Activated naive CD8-positive, alpha-beta T cell treated with anti-CD3 and anti-CD28 coated beads for 36 hours (primary cell): ENCODE measurements around the gene CPNE5. TPM values are rescaled to one million over a fixed set of nuclear protein-coding genes. Genes with fewer than 3 reads are reported as not detected.

Experiments
- DNase-seq: peaks from one replicate; pipeline ENCODE4 v3.0.0; 2021
- H3K27ac Mint-ChIP-seq: one replicate; pipeline ENCODE4 v1.8.0; 2022; ENCODE audit warnings: mild to moderate bottlenecking, moderate library complexity, mixed read lengths
- H3K27me3 Mint-ChIP-seq: one replicate; pipeline ENCODE4 v1.8.0; 2022; ENCODE audit warnings: mild to moderate bottlenecking, mixed read lengths
- H3K36me3 Mint-ChIP-seq: one replicate; pipeline ENCODE4 v1.8.0; 2021; ENCODE audit warnings: mild to moderate bottlenecking, mixed read lengths
- H3K4me1 Mint-ChIP-seq: one replicate; pipeline ENCODE4 v1.8.0; 2021; ENCODE audit warnings: mixed read lengths
- H3K4me3 Mint-ChIP-seq: one replicate; pipeline ENCODE4 v1.8.0; 2022; ENCODE audit warnings: mild to moderate bottlenecking, moderate library complexity, mixed read lengths
- H3K9me3 Mint-ChIP-seq: one replicate; pipeline ENCODE4 v1.8.0; 2022; ENCODE audit warnings: mixed read lengths
- total RNA-seq, 2 experiments: library from RNA; stranded (reverse); gene quantifications; one replicate each; pipeline ENCODE4 v1.2.3, GENCODE V29; 2021

Gene CPNE5
- total RNA-seq, 2 experiments from 2014 or later, result 0.72 to 1.2 TPM

- Mint-ChIP-seq H3K36me3 (no peaks in the 10 kb centered on the region), H3K4me1 (peaks cover 3% of the 10 kb centered on the region), H3K4me3 (no peak overlapping the region), H3K9me3 (no peaks in the 10 kb centered on the region), H3K27me3 (peaks cover 16% of the 10 kb centered on the region), H3K27ac (no peak overlapping the region)
- DNase-seq, result no peak
These were observed 6.9 kb downstream of the CPNE5 start for GRCh38 chr6:36832313-36832712.

- no peaks in the 10 kb centered on the region for H3K9me3 Mint-ChIP-seq
- H3K4me1 Mint-ChIP-seq, result peaks cover 6% of the 10 kb centered on the region
- H3K27ac Mint-ChIP-seq, result no peak overlapping the region
- peaks cover 11% of the 10 kb centered on the region for H3K27me3 Mint-ChIP-seq
- no peak for DNase-seq
- no peaks in the 10 kb centered on the region for H3K36me3 Mint-ChIP-seq
- H3K4me3 Mint-ChIP-seq, result no peak overlapping the region
These were observed 8.7 kb downstream of the CPNE5 start for GRCh38 chr6:36830577-36830976.

DNA sequence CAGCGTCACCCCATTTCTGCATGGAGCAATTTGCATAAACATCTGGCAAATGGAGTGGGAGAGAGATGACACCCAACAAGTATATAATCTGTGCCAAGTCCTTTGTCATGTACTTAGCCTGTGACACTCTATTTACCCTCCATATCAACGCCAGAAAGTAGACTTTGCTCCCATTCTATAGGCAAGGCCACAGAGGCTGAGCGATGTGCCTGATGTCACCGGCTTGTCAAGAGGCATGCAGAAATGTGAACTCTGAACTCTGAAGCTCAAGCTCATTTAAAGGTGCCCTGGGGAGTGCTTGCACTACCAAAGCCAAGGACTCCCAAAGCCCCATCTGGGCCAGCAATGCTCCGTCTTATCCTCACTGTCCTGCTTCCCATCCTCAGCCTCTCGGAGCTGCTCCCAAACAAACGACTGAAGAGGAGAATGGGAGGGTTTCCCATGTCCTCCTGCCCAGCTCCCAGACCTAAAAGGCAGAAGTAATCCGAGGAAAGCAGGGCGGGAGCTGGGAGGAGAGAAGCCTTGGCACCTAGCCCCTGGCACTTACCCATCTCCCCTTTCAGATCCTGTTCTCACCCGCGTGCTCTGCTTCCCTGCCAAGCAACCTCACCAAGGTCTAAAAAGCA is 9.2 kb downstream of the CPNE5 start:
- no peak overlapping the region for H3K4me3 Mint-ChIP-seq
- no peaks in the 10 kb centered on the region for H3K36me3 Mint-ChIP-seq
- H3K27me3 Mint-ChIP-seq, result peaks cover 11% of the 10 kb centered on the region
- no peaks in the 10 kb centered on the region for H3K9me3 Mint-ChIP-seq
- no peak for DNase-seq
- H3K27ac Mint-ChIP-seq, result no peak overlapping the region
- peaks cover 6% of the 10 kb centered on the region for H3K4me1 Mint-ChIP-seq

GRCh38 chr6:36827261-36828079 is 11.8 kb downstream of the CPNE5 start:
- H3K27me3 Mint-ChIP-seq, result peaks cover 7% of the 10 kb centered on the region
- no peak overlapping the region for H3K27ac Mint-ChIP-seq
- no peaks in the 10 kb centered on the region for H3K9me3 Mint-ChIP-seq
- H3K36me3 Mint-ChIP-seq, result no peaks in the 10 kb centered on the region
- peaks cover 6% of the 10 kb centered on the region for H3K4me1 Mint-ChIP-seq
- DNase-seq, result peak; percentile 40
- no peak overlapping the region for H3K4me3 Mint-ChIP-seq

GRCh38 chr6:36826520-36827227 is 12.6 kb downstream of the CPNE5 start:
- no peaks in the 10 kb centered on the region for H3K36me3 Mint-ChIP-seq
- H3K9me3 Mint-ChIP-seq, result no peaks in the 10 kb centered on the region
- no peak for DNase-seq
- peaks cover 6% of the 10 kb centered on the region for H3K4me1 Mint-ChIP-seq
- H3K27ac Mint-ChIP-seq, result no peak overlapping the region
- H3K4me3 Mint-ChIP-seq, result no peak overlapping the region
- peaks cover 7% of the 10 kb centered on the region for H3K27me3 Mint-ChIP-seq

DNA sequence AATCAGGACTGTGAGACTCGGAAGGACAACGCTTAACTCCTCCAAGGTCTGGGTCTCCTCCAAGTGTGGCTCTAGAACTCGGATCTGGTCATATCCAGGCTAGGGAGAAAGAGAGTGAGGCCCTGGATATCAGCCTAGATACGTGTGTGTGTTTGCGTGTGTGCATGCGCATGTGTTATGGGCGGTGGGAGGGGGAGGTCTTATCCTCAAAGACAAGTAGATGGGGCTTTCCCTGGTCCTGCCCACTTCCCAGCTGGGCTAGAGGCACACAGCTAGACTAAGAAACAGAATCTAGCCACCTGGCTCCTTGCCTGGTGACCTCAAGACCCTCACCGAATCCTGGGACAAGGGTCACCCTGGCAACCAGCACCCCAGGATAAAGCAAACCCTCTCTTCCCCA is 13.2 kb downstream of the CPNE5 start:
- Mint-ChIP-seq H3K36me3 (no peaks in the 10 kb centered on the region), H3K9me3 (no peaks in the 10 kb centered on the region), H3K4me3 (no peak overlapping the region), H3K4me1 (peaks cover 6% of the 10 kb centered on the region), H3K27me3 (peaks cover 7% of the 10 kb centered on the region), H3K27ac (no peak overlapping the region)
- no peak for DNase-seq

- Mint-ChIP-seq H3K27me3 (peaks cover 7% of the 10 kb centered on the region), H3K4me1 (peaks cover 6% of the 10 kb centered on the region), H3K9me3 (no peaks in the 10 kb centered on the region), H3K27ac (no peak overlapping the region), H3K36me3 (no peaks in the 10 kb centered on the region), H3K4me3 (no peak overlapping the region)
- DNase-seq, result no peak
These were observed 13.8 kb downstream of the CPNE5 start for GRCh38 chr6:36825452-36825851.

- no peak for DNase-seq
- Mint-ChIP-seq H3K27me3 (peaks cover 7% of the 10 kb centered on the region), H3K9me3 (no peaks in the 10 kb centered on the region), H3K4me3 (no peak overlapping the region), H3K4me1 (peaks cover 6% of the 10 kb centered on the region), H3K36me3 (no peaks in the 10 kb centered on the region), H3K27ac (no peak overlapping the region)
These were observed 15.0 kb downstream of the CPNE5 start for GRCh38 chr6:36824253-36824652.

DNA sequence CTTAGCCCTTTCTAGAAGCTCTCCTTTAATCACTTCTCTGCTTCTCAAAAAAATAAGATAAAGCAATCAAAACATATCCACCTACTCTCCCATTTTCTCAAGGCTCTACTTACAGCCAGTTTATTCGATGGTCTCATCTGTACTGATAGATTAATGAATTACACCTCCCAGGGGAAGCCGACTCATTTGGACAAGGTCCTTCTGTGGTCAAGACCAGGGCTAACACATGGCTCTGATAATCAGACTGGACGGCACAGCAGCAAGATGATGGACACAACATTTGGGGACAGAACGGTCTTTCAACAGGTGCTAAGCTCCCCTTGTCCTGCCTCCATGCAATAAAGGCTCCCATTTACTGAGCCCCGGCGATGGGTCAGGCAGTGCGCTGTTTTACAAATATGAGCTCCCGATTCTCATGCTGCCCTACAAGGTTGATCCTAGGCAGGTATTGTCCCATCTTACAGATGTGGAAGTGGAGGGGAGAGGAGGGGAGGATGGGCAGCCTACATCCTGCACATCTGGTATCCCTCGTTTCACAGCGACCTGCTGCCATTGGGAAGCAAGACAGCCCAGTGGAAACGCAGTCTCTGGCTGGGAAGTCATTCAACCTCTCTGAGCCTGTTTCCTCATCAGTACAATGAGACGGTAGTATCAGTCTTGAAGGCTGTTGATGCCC is 15.7 kb downstream of the CPNE5 start:
- Mint-ChIP-seq H3K36me3 (no peaks in the 10 kb centered on the region), H3K27me3 (peaks cover 7% of the 10 kb centered on the region), H3K4me1 (peaks cover 6% of the 10 kb centered on the region), H3K4me3 (no peak overlapping the region), H3K27ac (no peak overlapping the region), H3K9me3 (no peaks in the 10 kb centered on the region)
- DNase-seq, result no peak

DNA sequence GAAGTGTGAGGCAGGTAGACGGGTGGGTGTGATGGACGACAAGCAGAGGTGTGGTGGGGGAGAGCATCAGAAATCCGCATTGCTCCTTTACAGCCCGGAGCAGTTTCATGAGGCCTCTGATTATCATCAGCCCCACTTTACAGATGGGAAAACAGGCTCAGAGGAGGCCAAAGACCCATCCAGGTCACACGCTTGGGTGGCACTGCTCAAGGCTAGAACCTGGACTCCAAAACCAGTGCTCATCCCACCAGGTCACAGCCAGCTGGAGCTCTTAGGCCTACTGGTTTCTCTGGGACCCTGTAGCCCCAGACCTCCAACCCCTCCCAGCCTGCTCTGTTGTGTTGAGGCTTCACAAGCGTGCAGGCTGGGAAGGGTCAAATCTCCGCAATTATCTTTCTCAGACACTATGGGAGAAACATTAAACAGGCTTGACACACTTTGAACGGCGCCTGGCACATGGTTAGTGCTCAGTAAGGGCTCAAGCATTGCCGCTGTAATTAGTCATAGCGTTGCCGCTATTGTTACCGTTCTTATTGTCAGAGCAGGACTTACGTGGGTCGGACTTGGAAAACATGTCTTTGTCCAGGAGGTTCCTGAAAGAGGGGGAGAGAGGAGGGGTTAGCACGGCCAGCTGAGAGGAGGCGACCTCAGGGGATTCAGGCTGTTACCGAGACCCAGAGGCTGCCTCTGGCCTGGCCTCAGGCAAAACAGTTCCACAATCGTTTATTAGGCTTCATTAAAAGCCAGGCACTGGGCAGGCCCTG is 16.6 kb downstream of the CPNE5 start:
- Mint-ChIP-seq H3K36me3 (no peaks in the 10 kb centered on the region), H3K9me3 (no peaks in the 10 kb centered on the region), H3K27ac (no peak overlapping the region), H3K4me3 (no peak overlapping the region), H3K4me1 (peaks cover 6% of the 10 kb centered on the region), H3K27me3 (peaks cover 7% of the 10 kb centered on the region)
- no peak for DNase-seq

DNA sequence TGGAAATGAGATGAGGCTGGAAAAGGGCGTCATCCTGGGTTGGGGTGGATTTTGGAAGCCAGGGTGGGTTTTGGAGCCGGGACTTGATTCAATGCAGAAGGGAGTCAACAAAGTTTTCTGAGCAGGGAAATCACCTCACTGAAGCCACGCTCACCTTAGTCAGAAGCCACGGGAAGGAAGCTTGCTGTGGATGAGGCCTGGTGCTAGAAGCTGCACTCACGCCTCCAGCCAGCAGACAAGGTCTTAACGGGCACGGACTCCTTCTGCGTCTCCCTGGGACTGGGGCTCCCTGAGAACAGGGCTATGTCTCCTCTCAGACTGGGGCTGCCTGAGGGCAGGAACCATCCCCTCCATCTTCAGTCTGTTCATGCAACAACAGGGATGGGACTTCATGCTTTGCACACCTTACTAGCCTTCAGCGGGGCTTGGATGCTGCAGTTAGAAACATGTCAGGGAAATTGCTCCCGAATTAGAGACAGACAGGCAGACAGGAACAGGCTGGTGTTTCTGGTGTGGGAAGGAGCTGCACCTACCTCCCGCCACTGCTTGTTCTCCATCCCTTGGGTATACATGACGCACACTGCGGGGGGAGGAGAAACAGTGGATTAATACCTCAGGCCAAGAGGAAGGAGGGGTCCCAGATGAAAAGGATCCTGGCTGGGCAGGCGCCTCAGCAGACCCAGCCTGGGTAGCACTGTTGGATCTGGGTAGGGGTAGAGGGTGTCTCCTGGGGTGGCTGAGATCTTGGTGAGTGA is 17.5 kb downstream of the CPNE5 start:
- no peak for DNase-seq
- no peaks in the 10 kb centered on the region for H3K4me1 Mint-ChIP-seq
- no peaks in the 10 kb centered on the region for H3K27me3 Mint-ChIP-seq
- H3K27ac Mint-ChIP-seq, result no peak overlapping the region
- no peaks in the 10 kb centered on the region for H3K36me3 Mint-ChIP-seq
- H3K4me3 Mint-ChIP-seq, result no peak overlapping the region
- no peaks in the 10 kb centered on the region for H3K9me3 Mint-ChIP-seq

GRCh38 chr6:36820700-36821580 is 18.3 kb downstream of the CPNE5 start:
- H3K4me1 Mint-ChIP-seq, result no peaks in the 10 kb centered on the region
- H3K4me3 Mint-ChIP-seq, result no peak overlapping the region
- H3K36me3 Mint-ChIP-seq, result no peaks in the 10 kb centered on the region
- H3K27ac Mint-ChIP-seq, result no peak overlapping the region
- H3K9me3 Mint-ChIP-seq, result no peaks in the 10 kb centered on the region
- DNase-seq, result no peak
- no peaks in the 10 kb centered on the region for H3K27me3 Mint-ChIP-seq

DNA sequence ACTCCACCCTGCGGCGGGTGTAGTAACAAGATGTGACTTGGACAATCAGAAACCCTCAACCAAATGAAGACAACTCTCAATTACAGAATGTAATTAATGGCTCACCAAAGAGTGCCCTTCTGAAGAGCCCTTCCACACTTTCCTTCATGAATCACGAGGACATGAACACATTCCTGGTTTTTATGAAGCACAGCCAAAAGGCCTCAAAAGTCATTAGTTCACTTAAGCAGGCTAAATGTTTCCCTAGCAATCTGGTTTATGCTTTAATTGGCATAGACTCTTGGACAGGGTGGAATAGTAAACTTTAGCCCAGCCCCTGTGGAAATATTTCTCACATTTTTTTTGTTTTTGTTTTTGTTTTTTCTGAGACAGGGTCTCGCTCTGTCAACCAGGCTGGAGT is 20.5 kb downstream of the CPNE5 start:
- Mint-ChIP-seq H3K27me3 (no peaks in the 10 kb centered on the region), H3K9me3 (no peaks in the 10 kb centered on the region), H3K4me1 (no peaks in the 10 kb centered on the region), H3K36me3 (no peaks in the 10 kb centered on the region), H3K4me3 (no peak overlapping the region), H3K27ac (no peak overlapping the region)
- DNase-seq, result no peak
